ENCODE measurements around the gene SERPINB6. TPM values are rescaled to one million over a fixed set of nuclear protein-coding genes. Genes with fewer than 3 reads are reported as not detected.

SERPINB6 gene
- total RNA-seq, 1 donor from 2014 or later, result 93.8 TPM

DNA sequence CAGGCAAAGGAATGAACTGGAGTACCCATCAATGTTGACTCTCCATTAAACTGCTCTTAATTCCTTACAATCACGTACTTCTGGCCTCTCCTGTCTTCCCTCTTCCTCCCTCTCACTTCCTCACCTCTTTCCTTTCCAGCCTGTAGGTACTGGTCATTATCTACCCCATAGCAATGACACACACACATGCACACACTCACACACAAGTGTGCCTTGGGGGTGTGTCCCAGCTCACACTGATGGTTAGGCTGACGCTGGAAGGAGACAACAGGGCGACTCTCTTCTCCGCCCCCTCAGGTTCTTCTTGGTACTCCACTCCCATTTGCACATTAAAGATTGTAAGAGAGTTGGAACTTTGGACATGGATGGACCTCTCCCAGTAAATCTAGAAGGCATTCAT is 54.3 kb downstream of the SERPINB6 start:
- Histone ChIP-seq H3K4me1 (no peaks in the 10 kb centered on the region), H3K27ac (no peak overlapping the region), H3K27me3 (no peaks in the 10 kb centered on the region), H3K36me3 (no peaks in the 10 kb centered on the region), H3K4me3 (no peak overlapping the region), H3K9me3 (no peaks in the 10 kb centered on the region)
- peak in 1 of 2 donors; percentile 25 for DNase-seq (ENCODE audit: extremely low spot score in 2 of 2)
- TF ChIP-seq POLR2AphosphoS5 (IDR thresholded peaks at IDR 0.05; ENCODE audit: insufficient read depth in 1 of 2, low read depth in 1 of 2) (no peak), POLR2A (IDR thresholded peaks at IDR 0.05) (no peak)
- TF ChIP-seq, protein P1, sequence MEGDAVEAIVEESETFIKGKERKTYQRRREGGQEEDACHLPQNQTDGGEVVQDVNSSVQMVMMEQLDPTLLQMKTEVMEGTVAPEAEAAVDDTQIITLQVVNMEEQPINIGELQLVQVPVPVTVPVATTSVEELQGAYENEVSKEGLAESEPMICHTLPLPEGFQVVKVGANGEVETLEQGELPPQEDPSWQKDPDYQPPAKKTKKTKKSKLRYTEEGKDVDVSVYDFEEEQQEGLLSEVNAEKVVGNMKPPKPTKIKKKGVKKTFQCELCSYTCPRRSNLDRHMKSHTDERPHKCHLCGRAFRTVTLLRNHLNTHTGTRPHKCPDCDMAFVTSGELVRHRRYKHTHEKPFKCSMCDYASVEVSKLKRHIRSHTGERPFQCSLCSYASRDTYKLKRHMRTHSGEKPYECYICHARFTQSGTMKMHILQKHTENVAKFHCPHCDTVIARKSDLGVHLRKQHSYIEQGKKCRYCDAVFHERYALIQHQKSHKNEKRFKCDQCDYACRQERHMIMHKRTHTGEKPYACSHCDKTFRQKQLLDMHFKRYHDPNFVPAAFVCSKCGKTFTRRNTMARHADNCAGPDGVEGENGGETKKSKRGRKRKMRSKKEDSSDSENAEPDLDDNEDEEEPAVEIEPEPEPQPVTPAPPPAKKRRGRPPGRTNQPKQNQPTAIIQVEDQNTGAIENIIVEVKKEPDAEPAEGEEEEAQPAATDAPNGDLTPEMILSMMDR (IDR thresholded peaks at IDR 0.05), result no peak
- intact Hi-C loops (cut with DNase I), result no loop called here

DNA sequence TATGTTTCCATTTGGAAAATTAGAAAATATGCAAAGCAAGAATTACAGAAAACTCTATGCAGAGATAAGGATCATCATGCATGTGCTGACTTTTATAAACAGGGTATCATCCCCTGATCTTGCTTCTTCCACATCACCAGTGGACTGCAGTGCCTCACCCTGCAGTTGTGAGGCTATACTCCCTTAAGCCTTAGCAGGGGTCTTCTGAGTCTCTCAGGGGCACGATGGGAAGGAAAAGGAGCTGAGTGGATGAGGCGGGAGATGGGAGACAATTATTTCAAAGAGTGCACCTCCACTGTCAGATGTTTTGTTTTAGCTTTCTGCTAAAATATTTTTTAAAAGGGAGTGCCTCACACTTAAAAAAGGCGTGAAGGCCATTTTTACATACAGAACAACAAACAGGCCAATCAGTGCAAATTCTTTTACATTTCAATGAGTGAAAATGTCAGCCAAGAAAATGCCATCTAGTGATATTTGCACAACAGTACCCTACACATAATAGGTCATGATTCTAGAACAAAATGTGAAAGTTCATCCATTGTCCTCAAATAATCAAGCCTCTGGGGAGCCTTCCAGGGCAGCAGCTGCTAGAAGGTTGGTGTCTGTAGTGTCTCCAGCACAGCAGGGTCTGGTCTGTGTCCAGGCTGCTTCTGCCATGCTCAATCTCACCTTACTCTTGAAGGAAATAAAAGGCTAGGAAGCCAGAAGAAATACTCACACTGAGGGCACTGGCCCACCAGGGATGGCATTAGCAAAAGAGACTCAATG is 55.0 kb downstream of the SERPINB6 start:
- Histone ChIP-seq H3K9me3 (no peaks in the 10 kb centered on the region), H3K36me3 (no peaks in the 10 kb centered on the region), H3K4me3 (no peak overlapping the region), H3K27ac (no peak overlapping the region), H3K4me1 (no peaks in the 10 kb centered on the region), H3K27me3 (no peaks in the 10 kb centered on the region)
- intact Hi-C loops (cut with DNase I), result no loop called here
- peak in 1 of 2 donors; percentile 16 for DNase-seq (ENCODE audit: extremely low spot score in 2 of 2)
- TF ChIP-seq POLR2A (IDR thresholded peaks at IDR 0.05) (no peak), POLR2AphosphoS5 (IDR thresholded peaks at IDR 0.05; ENCODE audit: insufficient read depth in 1 of 2, low read depth in 1 of 2) (no peak)
- TF ChIP-seq, protein P1 (IDR thresholded peaks at IDR 0.05), result no peak

DNA sequence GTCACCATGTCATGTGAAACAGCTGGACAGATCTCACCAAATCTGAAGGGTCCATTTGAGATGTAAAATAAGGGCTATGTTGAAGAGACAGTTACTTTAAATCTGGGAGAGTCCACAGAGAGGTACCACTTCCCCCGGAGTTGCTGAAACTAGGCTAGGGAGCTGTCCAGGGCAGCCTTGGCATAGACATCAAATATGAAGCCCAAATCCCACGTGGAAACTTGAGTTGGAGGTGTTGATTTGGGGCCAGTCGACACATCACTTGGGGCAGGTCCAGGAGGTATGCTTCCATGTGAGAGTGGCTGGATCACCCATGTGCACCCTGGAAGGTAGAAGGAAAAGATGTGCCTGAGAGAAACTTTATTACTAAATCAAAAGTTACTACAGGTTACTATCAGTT is 56.2 kb downstream of the SERPINB6 start:
- DNase-seq (ENCODE audit: extremely low spot score in 2 of 2), result peak in 1 of 2 donors; percentile 62
- Histone ChIP-seq H3K4me3 (no peak overlapping the region), H3K4me1 (no peaks in the 10 kb centered on the region), H3K27me3 (no peaks in the 10 kb centered on the region), H3K9me3 (no peaks in the 10 kb centered on the region), H3K36me3 (no peaks in the 10 kb centered on the region), H3K27ac (no peak overlapping the region)
- intact Hi-C loops (cut with DNase I), result no loop called here
- TF ChIP-seq POLR2AphosphoS5 (IDR thresholded peaks at IDR 0.05; ENCODE audit: insufficient read depth in 1 of 2, low read depth in 1 of 2), result no peak
- no peak for TF ChIP-seq POLR2A (IDR thresholded peaks at IDR 0.05)
- TF ChIP-seq, protein P1 (IDR thresholded peaks at IDR 0.05), result no peak

DNA sequence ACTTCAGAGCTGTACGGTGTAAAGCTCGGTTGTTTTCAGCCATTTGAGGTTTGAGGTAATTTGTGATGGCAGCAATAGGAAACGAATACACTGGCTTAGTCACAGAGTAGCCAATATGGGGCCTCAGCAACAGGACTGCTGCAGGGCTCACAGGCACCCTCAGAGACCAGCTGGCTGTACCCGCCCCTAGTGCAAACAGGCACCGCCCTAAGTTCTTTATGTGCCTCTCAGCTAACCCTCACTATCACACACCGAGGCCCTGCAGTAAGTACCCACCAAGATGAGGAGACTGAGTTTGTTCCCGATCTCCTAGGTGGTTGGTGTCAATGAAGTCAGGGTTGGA is 57.1 kb downstream of the SERPINB6 start:
- DNase-seq (ENCODE audit: extremely low spot score in 2 of 2), result no peak
- intact Hi-C loops (cut with DNase I), result no loop called here
- Histone ChIP-seq H3K4me3 (no peak overlapping the region), H3K9me3 (no peaks in the 10 kb centered on the region), H3K4me1 (no peaks in the 10 kb centered on the region), H3K27ac (no peak overlapping the region), H3K36me3 (no peaks in the 10 kb centered on the region), H3K27me3 (no peaks in the 10 kb centered on the region)
- TF ChIP-seq POLR2A (IDR thresholded peaks at IDR 0.05) (no peak), POLR2AphosphoS5 (IDR thresholded peaks at IDR 0.05; ENCODE audit: insufficient read depth in 1 of 2, low read depth in 1 of 2) (no peak)
- TF ChIP-seq, protein P1 (IDR thresholded peaks at IDR 0.05), result no peak

DNA sequence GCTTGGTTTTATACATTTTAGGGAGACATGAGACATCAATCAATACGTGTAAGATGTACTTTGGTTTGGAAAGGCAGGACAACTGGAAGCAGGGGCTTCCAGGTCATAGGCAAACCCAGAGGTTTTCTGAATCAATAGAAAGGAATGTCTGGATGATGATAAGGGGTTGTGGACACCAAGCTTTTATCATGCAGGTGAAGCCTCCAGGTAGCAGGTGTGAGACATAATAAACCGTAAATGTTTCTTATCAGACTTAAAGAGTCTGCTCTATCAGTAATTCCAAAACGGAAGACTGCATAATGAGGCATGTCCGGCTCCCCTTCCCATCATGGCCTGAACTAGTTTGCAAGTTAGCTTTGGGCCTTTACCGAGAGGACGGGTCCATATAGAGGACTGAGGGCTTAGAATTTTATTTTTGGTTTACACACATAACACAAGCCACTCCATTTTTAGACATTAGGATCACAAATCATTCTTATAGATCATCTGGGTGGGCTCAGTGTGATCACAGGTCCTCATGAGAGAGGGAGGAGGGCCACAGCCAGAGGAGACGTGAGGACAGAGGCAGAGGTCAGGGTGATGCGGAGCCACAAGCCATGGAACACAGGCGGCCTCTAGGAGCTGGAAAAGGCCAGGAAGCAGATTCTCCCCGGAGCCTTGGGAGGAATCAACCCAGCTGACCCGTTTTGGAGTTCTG is 57.6 kb downstream of the SERPINB6 start:
- H3K4me1 ChIP-seq, result no peaks in the 10 kb centered on the region
- H3K9me3 ChIP-seq, result no peaks in the 10 kb centered on the region
- no peak overlapping the region for H3K4me3 ChIP-seq
- TF ChIP-seq POLR2AphosphoS5 (IDR thresholded peaks at IDR 0.05; ENCODE audit: insufficient read depth in 1 of 2, low read depth in 1 of 2), result no peak
- TF ChIP-seq, protein P1 (IDR thresholded peaks at IDR 0.05), result no peak
- no peak for TF ChIP-seq POLR2A (IDR thresholded peaks at IDR 0.05)
- H3K36me3 ChIP-seq, result no peaks in the 10 kb centered on the region
- intact Hi-C loops (cut with DNase I), result no loop called here
- H3K27ac ChIP-seq, result no peak overlapping the region
- H3K27me3 ChIP-seq, result no peaks in the 10 kb centered on the region
- no peak for DNase-seq (ENCODE audit: extremely low spot score in 2 of 2)
